K562 (cell line): ENCODE results near the gene SLC49A3. TPM values are rescaled to one million over a fixed set of nuclear protein-coding genes. Genes with fewer than 3 reads are reported as not detected.
A peak's percentile ranks its signal among the peaks of the same experiment; 100 is the strongest.

Experiments
- CHD7 ChIP-seq: fragments of 200-600 bp; sonication (generic); IDR thresholded peaks from one replicate; pipeline ENCODE4 v1.6.1; 2012; ENCODE audit warnings: mild to moderate bottlenecking, low read depth, low read length, inconsistent platforms
- ELK1 ChIP-seq: sonication (generic); formaldehyde crosslinking; IDR thresholded peaks from 2 replicates; pipeline ENCODE4 v1.8.1; 2022; ENCODE audit warnings: missing genetic modification reagents
- ETS1 ChIP-seq: conservative IDR thresholded peaks from 2 replicates; pipeline ENCODE4 v1.6.1; 2011; ENCODE audit warnings: low read depth, mild to moderate bottlenecking, low read length; ENCODE audit not compliant: control insufficient read depth
- FOXJ3 ChIP-seq: sonication (generic); formaldehyde crosslinking; IDR thresholded peaks from 2 replicates; pipeline ENCODE4 v1.4.0; 2020; ENCODE audit warnings: mild to moderate bottlenecking, missing genetic modification reagents
- GTF2B ChIP-seq: IDR thresholded peaks from 2 replicates; pipeline ENCODE4 v1.6.1; 2011; ENCODE audit not compliant: insufficient read length; ENCODE audit errors: extremely low read depth
- PCBP2 ChIP-seq: fragments of 200-400 bp; formaldehyde crosslinking; IDR thresholded peaks from 2 replicates; pipeline ENCODE4 v1.6.1; 2018; ENCODE audit warnings: low read length, low read depth, mild to moderate bottlenecking, moderate library complexity; ENCODE audit not compliant: poor library complexity, severe bottlenecking
- SMAD4 ChIP-seq: fragments of 250-450 bp; sonication (Bioruptor Pico); conservative IDR thresholded peaks from 2 replicates; pipeline ENCODE4 v1.8.0; 2021; ENCODE audit warnings: inconsistent platforms, mild to moderate bottlenecking, moderate library complexity
- TFAM ChIP-seq: fragments of 250-450 bp; sonication (Bioruptor Pico); conservative IDR thresholded peaks from 2 replicates; pipeline ENCODE4 v1.5.0; 2021; ENCODE audit warnings: mild to moderate bottlenecking, moderate library complexity
- ZBTB12 ChIP-seq: fragments of 250-450 bp; sonication (Bioruptor Pico); IDR thresholded peaks from 2 replicates; pipeline ENCODE4 v1.4.0; 2020
- ZNF77 ChIP-seq: fragments of 250-450 bp; sonication (Bioruptor Pico); IDR thresholded peaks from 2 replicates; pipeline ENCODE4 v1.5.0; 2020
- polyA plus RNA-seq, 8 experiments: library from polyadenylated mRNA; depleted of rRNA in 4 of 8; stranded (reverse) in 5 of 8; unstranded in 3 of 8; fragments of >200 nt; fragmentation: Nextera tagmentation in 2 of 8; fragmentation: Illumina TruSeq in 1 of 8; extraction: Ambion mirVana in 2 of 8; extraction: Trizol in 1 of 8; gene quantifications; 2 replicates each; pipeline versions ENCODE4 v1.2.1 to v1.2.3, GENCODE V29; 2011 to 2014; ENCODE audit warnings: inconsistent platforms in 1 of 8, missing spikeins in 1 of 8
- total RNA-seq, 7 experiments: library from RNA; depleted of rRNA in 6 of 7; stranded (reverse); fragments of >200 nt in 6 of 7; fragmentation: Illumina TruSeq in 2 of 7; extraction: Trizol in 2 of 7; gene quantifications; 2 replicates each; pipeline versions ENCODE4 v1.2.1 to v1.2.3, GENCODE V29; 2011 to 2021; ENCODE audit warnings: low replicate concordance in 1 of 7

The SLC49A3 gene
- total and polyA plus RNA-seq, 9 of the 15 experiments (the other 6 are each of a cell fraction or from before 2014, with no cell fraction given), result 0.24 to 0.41 TPM; not detected in 7

- TF ChIP-seq FOXJ3 (CRISPR knock-in tag) (no peak), ETS1 (no peak), ZBTB12 (CRISPR knock-in tag) (no peak), PCBP2 (no peak), TFAM (CRISPR knock-in tag) (no peak), ZNF77 (CRISPR knock-in tag) (no peak), GTF2B (no peak), ELK1 (no peak), CHD7 (no peak), SMAD4 (CRISPR knock-in tag) (peak; percentile 91)
Measured at GRCh38 chr4:687048-687970, 1.6 kb downstream of the SLC49A3 start (continued).
